MCF 10A (cell line): ENCODE results near the gene SPOCK3. TPM values are rescaled to one million over a fixed set of nuclear protein-coding genes. Genes with fewer than 3 reads are reported as not detected.

Source experiments
- BruUV-seq: library from RNA; stranded (reverse); fragments of 400-500 nt; replicated peaks from 2 replicates; lab custom pipeline; 2021; lab: Mats Ljungman, UMichigan
- CTCF ChIA-PET: fragments of 300-600 bp; sonication (Branson Sonifier 250); formaldehyde crosslinking; extraction: SDS; loops from one replicate; lab custom pipeline; 2021; ENCODE audit warnings: antibody characterized with exemption, inconsistent platforms; lab: Yijun Ruan, JAX
- POLR2A ChIA-PET: fragments of 300-600, 350-650 bp; sonication (Branson Sonifier 250); formaldehyde crosslinking; extraction: SDS; loops from one replicate; lab custom pipeline; 2020; ENCODE audit warnings: antibody characterized with exemption, inconsistent platforms; lab: Yijun Ruan, JAX
- DNase-seq: peaks from one replicate; pipeline ENCODE4 v3.0.0-alpha.2; 2018; ENCODE audit not compliant: unreplicated experiment
- H3K27ac Mint-ChIP-seq: one replicate; pipeline ENCODE4 v1.8.0; 2022; ENCODE audit warnings: mild to moderate bottlenecking, low read depth, mixed read lengths; ENCODE audit not compliant: unreplicated experiment
- H3K27me3 Mint-ChIP-seq: one replicate; pipeline ENCODE4 v1.8.0; 2022; ENCODE audit warnings: mixed read lengths; ENCODE audit not compliant: insufficient read depth, unreplicated experiment
- H3K36me3 Mint-ChIP-seq: one replicate; pipeline ENCODE4 v1.8.0; 2022; ENCODE audit warnings: mild to moderate bottlenecking, moderate library complexity, mixed read lengths; ENCODE audit not compliant: insufficient read depth, unreplicated experiment
- H3K4me1 Mint-ChIP-seq: one replicate; pipeline ENCODE4 v1.8.0; 2022; ENCODE audit warnings: mixed read lengths; ENCODE audit not compliant: insufficient read depth, unreplicated experiment
- H3K4me3 Mint-ChIP-seq: one replicate; pipeline ENCODE4 v1.8.0; 2022; ENCODE audit warnings: mild to moderate bottlenecking, moderate library complexity, mixed read lengths; ENCODE audit not compliant: unreplicated experiment
- H3K9me3 Mint-ChIP-seq: one replicate; pipeline ENCODE4 v1.8.0; 2022; ENCODE audit warnings: mixed read lengths; ENCODE audit not compliant: unreplicated experiment
- CTCF ChIP-seq: fragments of 200-600 bp; IDR thresholded peaks from one replicate; pipeline ENCODE4 v1.8.0; 2022; ENCODE audit warnings: antibody characterized with exemption, mild to moderate bottlenecking; ENCODE audit not compliant: unreplicated experiment
- intact Hi-C: fragments of 100-400 bp; cut with micrococcal nuclease; formaldehyde crosslinking; loops from 2 replicates; pipeline ENCODE4 v1.14.1; 2022
- total RNA-seq: library from RNA; stranded (reverse); gene quantifications from 2 replicates; pipeline ENCODE4 v1.2.3, GENCODE V29; 2022

Gene SPOCK3
- total RNA-seq, 1 experiment from 2014 or later, result not detected

GRCh38 chr4:166737430-166737829 lies 496.9 kb downstream of the SPOCK3 start:
- Mint-ChIP-seq H3K4me1 (no peaks in the 10 kb centered on the region), H3K27ac (no peak overlapping the region), H3K27me3 (no peaks in the 10 kb centered on the region), H3K4me3 (no peak overlapping the region), H3K9me3 (no peaks in the 10 kb centered on the region), H3K36me3 (no peaks in the 10 kb centered on the region)
- CTCF ChIA-PET, result interaction anchor here (1.0 kb wide), 1 partner anchor 143 kb away, joined by 4 read pairs; no protein-coding TSS in a partner anchor
- no peak for DNase-seq
- BruUV-seq, result no TSS peak
- POLR2A ChIA-PET, result no interaction called here
- no peak for TF ChIP-seq CTCF
- intact Hi-C loops, result no loop called here

GRCh38 chr4:166735553-166735952 lies 498.7 kb downstream of the SPOCK3 start:
- intact Hi-C loops, result no loop called here
- BruUV-seq, result no TSS peak
- Mint-ChIP-seq H3K4me1 (no peaks in the 10 kb centered on the region), H3K27me3 (no peaks in the 10 kb centered on the region), H3K36me3 (no peaks in the 10 kb centered on the region), H3K27ac (no peak overlapping the region), H3K4me3 (no peak overlapping the region), H3K9me3 (no peaks in the 10 kb centered on the region)
- no peak for TF ChIP-seq CTCF
- CTCF ChIA-PET, result interaction anchor here (0.7 kb wide), 1 partner anchor 192 kb away, joined by 3 read pairs; no protein-coding TSS in a partner anchor
- DNase-seq, result no peak
- POLR2A ChIA-PET, result no interaction called here

- no TSS peak for BruUV-seq
- Mint-ChIP-seq H3K36me3 (no peaks in the 10 kb centered on the region), H3K4me3 (no peak overlapping the region), H3K27ac (no peak overlapping the region), H3K27me3 (no peaks in the 10 kb centered on the region), H3K4me1 (no peaks in the 10 kb centered on the region), H3K9me3 (no peaks in the 10 kb centered on the region)
- CTCF ChIA-PET, result no interaction called here
- POLR2A ChIA-PET, result no interaction called here
- intact Hi-C loops, result no loop called here
- DNase-seq, result no peak
- TF ChIP-seq CTCF, result no peak
Measured at GRCh38 chr4:166734797-166735196, 499.5 kb downstream of the SPOCK3 start.

- no peaks in the 10 kb centered on the region for H3K9me3 Mint-ChIP-seq
- intact Hi-C loops, result no loop called here
- BruUV-seq, result no TSS peak
- no peaks in the 10 kb centered on the region for H3K4me1 Mint-ChIP-seq
- TF ChIP-seq CTCF, result no peak
- no peak overlapping the region for H3K4me3 Mint-ChIP-seq
- POLR2A ChIA-PET, result no interaction called here
- no peaks in the 10 kb centered on the region for H3K36me3 Mint-ChIP-seq
- H3K27ac Mint-ChIP-seq, result no peak overlapping the region
- CTCF ChIA-PET, result no interaction called here
- no peak for DNase-seq
- no peaks in the 10 kb centered on the region for H3K27me3 Mint-ChIP-seq
Measured at GRCh38 chr4:166733686-166734085, 500.6 kb downstream of the SPOCK3 start.
